GM23248 (cell line): ENCODE results near the gene WIPI1. TPM values are rescaled to one million over a fixed set of nuclear protein-coding genes. Genes with fewer than 3 reads are reported as not detected.

Source experiments
- DNase-seq: peaks from one replicate; pipeline ENCODE4 v3.0.0-alpha.2; 2015
- H2AFZ ChIP-seq: fragments of 200-600 bp; sonication (generic); 2 replicates; pipeline ENCODE4 v1.6.1; 2016; ENCODE audit warnings: antibody characterized with exemption
- H3F3A ChIP-seq: fragments of 200-600 bp; sonication (generic); 2 replicates; pipeline ENCODE4 v1.6.1; 2016; ENCODE audit warnings: mild to moderate bottlenecking, antibody characterized with exemption, mixed run types; ENCODE audit not compliant: insufficient read depth
- H3K27ac ChIP-seq: fragments of 200-600 bp; sonication (generic); 2 replicates; pipeline ENCODE4 v1.5.1; 2016; ENCODE audit warnings: mild to moderate bottlenecking
- H3K27me3 ChIP-seq: fragments of 200-600 bp; sonication (generic); replicated peaks from 2 replicates; pipeline ENCODE4 v1.6.1; 2016; ENCODE audit warnings: mild to moderate bottlenecking; ENCODE audit not compliant: insufficient read depth
- H3K36me3 ChIP-seq: fragments of 200-600 bp; sonication (generic); 2 replicates; pipeline ENCODE4 v1.6.1; 2016; ENCODE audit warnings: low read depth, mild to moderate bottlenecking
- H3K4me1 ChIP-seq: fragments of 200-600 bp; sonication (generic); 2 replicates; pipeline ENCODE4 v1.6.1; 2016; ENCODE audit warnings: mild to moderate bottlenecking; ENCODE audit not compliant: insufficient read depth
- H3K4me2 ChIP-seq: fragments of 200-600 bp; sonication (generic); one replicate; pipeline ENCODE4 v1.6.1; 2016; ENCODE audit warnings: mild to moderate bottlenecking; ENCODE audit not compliant: unreplicated experiment
- H3K4me3 ChIP-seq: fragments of 200-600 bp; sonication (generic); 2 replicates; pipeline ENCODE4 v1.5.1; 2016; ENCODE audit warnings: mild to moderate bottlenecking
- H3K79me2 ChIP-seq: fragments of 200-600 bp; sonication (generic); 2 replicates; pipeline ENCODE4 v1.6.1; 2016; ENCODE audit warnings: mild to moderate bottlenecking; ENCODE audit not compliant: insufficient read depth
- H3K9ac ChIP-seq: fragments of 200-600 bp; sonication (generic); 2 replicates; pipeline ENCODE4 v1.6.1; 2016; ENCODE audit warnings: mild to moderate bottlenecking
- H3K9me2 ChIP-seq: fragments of 200-600 bp; sonication (generic); 2 replicates; pipeline ENCODE4 v1.6.1; 2016; ENCODE audit warnings: mixed run types, mild to moderate bottlenecking, moderate library complexity; ENCODE audit not compliant: insufficient read depth
- H3K9me3 ChIP-seq: fragments of 200-600 bp; sonication (generic); one replicate; pipeline ENCODE4 v1.6.1; 2017; ENCODE audit warnings: low read depth
- H4K20me1 ChIP-seq: fragments of 200-600 bp; sonication (generic); 2 replicates; pipeline ENCODE4 v1.6.0; 2016; ENCODE audit not compliant: insufficient read depth
- EZH2 ChIP-seq: fragments of 200-600 bp; sonication (generic); IDR thresholded peaks from 2 replicates; pipeline ENCODE4 v1.6.1; 2018; ENCODE audit warnings: antibody characterized with exemption, mild to moderate bottlenecking; ENCODE audit not compliant: insufficient read depth, poor library complexity, severe bottlenecking
- EZH2phosphoT487 ChIP-seq: fragments of 200-600 bp; sonication (generic); IDR thresholded peaks from 2 replicates; pipeline ENCODE4 v1.6.1; 2018; ENCODE audit warnings: antibody characterized with exemption, moderate library complexity, mild to moderate bottlenecking, low read depth; ENCODE audit not compliant: insufficient read depth
- WGBS, 2 experiments: methylation state at CpG; one replicate each; pipeline ENCODE4 v1.1.6; 2015 to 2017; ENCODE audit warnings: low lambda C conversion rate in 2 of 2, low coverage in 1 of 2; ENCODE audit errors: missing lambda C conversion rate in 2 of 2; 5-methylcytosine and 5-hydroxymethylcytosine counted together
- in situ Hi-C: fragments of 300-500 bp; cut with MboI; formaldehyde crosslinking; loops from 2 replicates; pipeline ENCODE4 v1.15.0; 2020
- polyA plus RNA-seq: library from polyadenylated mRNA; unstranded; fragments of >200 nt; fragmentation: Nextera tagmentation; extraction: Ambion mirVana; gene quantifications from 2 replicates; pipeline ENCODE4 v1.2.1, GENCODE V29; 2016
- total RNA-seq: library from RNA; depleted of rRNA; stranded (reverse); fragments of >200 nt; shearing (Covaris generic); gene quantifications from 2 replicates; pipeline ENCODE4 v1.2.3, GENCODE V29; 2014

The WIPI1 gene
- total and polyA plus RNA-seq, 2 experiments from 2014 or later: 82.0 to 99.1 TPM

DNA sequence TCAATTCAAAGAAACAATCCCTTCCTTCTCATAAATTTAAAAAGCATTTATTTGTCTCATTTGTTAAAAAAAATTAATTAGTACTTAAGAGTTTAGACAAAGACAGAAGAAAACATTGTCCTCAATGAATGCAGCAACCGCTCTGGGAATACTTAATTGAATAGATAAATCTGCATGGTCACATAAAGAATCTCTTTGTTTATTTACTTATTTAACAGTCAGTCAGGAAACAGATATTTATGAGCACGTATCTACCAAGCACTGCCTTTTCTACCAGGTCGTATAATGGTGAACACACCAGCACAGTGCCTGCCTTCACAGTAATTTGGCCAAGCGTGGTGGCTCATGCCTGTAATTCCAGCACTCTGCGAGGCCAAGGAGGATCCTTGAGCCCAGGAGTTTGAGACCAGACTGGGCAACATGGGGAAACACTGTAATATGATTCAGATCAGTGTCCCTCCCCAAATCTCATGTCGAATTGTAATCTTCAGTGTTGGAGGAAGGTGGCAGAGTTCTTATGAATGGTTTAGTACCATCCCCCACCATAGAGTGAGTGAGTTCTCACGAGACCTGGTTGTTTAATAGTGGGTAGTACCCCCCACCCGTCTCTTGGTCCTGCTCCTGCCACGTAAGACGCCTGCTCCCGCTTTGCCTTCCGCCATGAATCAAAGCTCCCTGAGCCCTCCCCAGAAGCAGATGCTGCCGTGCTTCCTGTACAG is 8.1 kb downstream of the WIPI1 start:
- H3K36me3 ChIP-seq: peaks cover 65% of the 10 kb centered on the region
- TF ChIP-seq EZH2phosphoT487 (no peak), EZH2 (no peak)
- H3K27ac ChIP-seq: no peak overlapping the region
- H3K4me1 ChIP-seq: peaks cover 6% of the 10 kb centered on the region; the same call in 1 of the 2 replicates
- H3K4me2 ChIP-seq: no peak overlapping the region
- no peaks in the 10 kb centered on the region for H3K9me2 ChIP-seq
- whole genome bisulfite sequencing, 2 experiments: 92 to 93% methylated on average over 13 of the region's 13 CpGs
- H3K9me3 ChIP-seq: no peaks in the 10 kb centered on the region
- H3K4me3 ChIP-seq: no peak overlapping the region
- in situ Hi-C loops: no loop called here
- no peak overlapping the region for H2AFZ ChIP-seq
- peaks cover 42% of the 10 kb centered on the region for H3K79me2 ChIP-seq
- peaks cover 10% of the 10 kb centered on the region for H3F3A ChIP-seq
- no peaks in the 10 kb centered on the region for H3K27me3 ChIP-seq
- no peak overlapping the region for H3K9ac ChIP-seq
- H4K20me1 ChIP-seq: 0 out of 2 replicates have a peak, but pooled peaks cover 3% of the 10 kb centered on the region
- DNase-seq: no peak

DNA sequence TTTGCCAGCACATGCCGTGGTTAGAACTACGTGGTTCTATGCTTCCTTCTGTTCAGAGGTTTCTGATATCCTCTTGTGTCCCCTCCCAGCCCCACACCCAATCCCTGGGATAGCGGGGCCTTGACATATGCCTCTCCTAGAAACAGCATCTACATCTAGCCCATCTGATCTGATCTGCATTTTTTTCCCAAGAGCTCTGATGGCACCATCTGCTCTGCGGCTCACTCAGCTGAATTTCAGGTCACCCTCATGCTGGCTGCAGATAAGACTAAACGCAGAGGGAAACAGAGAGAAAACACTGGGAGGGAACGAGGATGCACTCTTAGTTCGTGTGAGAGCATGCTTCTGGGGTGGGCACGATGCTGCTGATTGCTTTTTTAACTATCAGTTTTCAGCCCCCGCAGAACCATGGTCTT is 10.7 kb downstream of the WIPI1 start:
- in situ Hi-C loops: no loop called here
- Histone ChIP-seq H4K20me1 (no peaks in the 10 kb centered on the region), H3F3A (peaks cover 15% of the 10 kb centered on the region; the same call in 1 of the 2 replicates)

DNA sequence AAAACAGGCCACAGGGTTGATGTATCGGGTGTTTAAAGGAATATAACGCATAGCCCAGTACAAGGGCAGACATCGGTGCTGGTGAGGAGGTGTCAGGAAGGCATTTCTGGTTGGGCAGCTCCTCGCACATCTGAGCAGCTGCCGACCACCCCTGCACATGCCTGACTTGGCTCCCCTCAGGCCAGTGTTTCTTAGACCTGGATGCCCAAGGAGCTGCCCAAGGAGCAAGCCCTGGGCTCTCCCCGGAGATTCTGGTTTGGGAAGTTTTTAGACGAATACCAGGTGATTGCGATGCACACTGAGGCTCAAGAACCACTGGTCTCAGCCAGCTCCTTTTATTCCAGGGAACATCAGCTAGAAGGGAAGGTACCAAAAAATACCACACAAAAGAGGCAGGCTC is 11.6 kb downstream of the WIPI1 start:
- Histone ChIP-seq H3K9ac (no peak overlapping the region), H3K4me2 (no peak overlapping the region), H3K4me3 (no peak overlapping the region), H3F3A (peaks cover 19% of the 10 kb centered on the region; the same call in 1 of the 2 replicates), H3K36me3 (peaks cover 62% of the 10 kb centered on the region), H3K79me2 (peaks cover 7% of the 10 kb centered on the region; the same call in 1 of the 2 replicates), H4K20me1 (no peaks in the 10 kb centered on the region), H3K9me2 (no peaks in the 10 kb centered on the region), H3K27ac (no peak overlapping the region), H3K4me1 (peaks cover 13% of the 10 kb centered on the region; the same call in 1 of the 2 replicates), H3K27me3 (no peaks in the 10 kb centered on the region), H3K9me3 (no peaks in the 10 kb centered on the region), H2AFZ (no peak overlapping the region)
- 95 to 98% methylated on average over 8 of the region's 8 CpGs for WGBS, 2 experiments
- no peak for TF ChIP-seq EZH2phosphoT487
- TF ChIP-seq EZH2: no peak
- no peak for DNase-seq
- in situ Hi-C loops: no loop called here

More for the DNA sequence above, 10.7 kb downstream of the WIPI1 start:
- Histone ChIP-seq H3K27me3 (no peaks in the 10 kb centered on the region), H3K4me3 (no peak overlapping the region), H2AFZ (no peak overlapping the region), H3K36me3 (peaks cover 61% of the 10 kb centered on the region), H3K4me1 (peaks cover 13% of the 10 kb centered on the region; the same call in 1 of the 2 replicates), H3K4me2 (no peak overlapping the region), H3K9ac (no peak overlapping the region), H3K27ac (no peak overlapping the region), H3K9me3 (no peaks in the 10 kb centered on the region), H3K79me2 (peaks cover 16% of the 10 kb centered on the region), H3K9me2 (no peaks in the 10 kb centered on the region)
- no peak for DNase-seq
- no peak for TF ChIP-seq EZH2
- no peak for TF ChIP-seq EZH2phosphoT487
- WGBS, 2 experiments: 85% methylated on average over 9 of the region's 9 CpGs

DNA sequence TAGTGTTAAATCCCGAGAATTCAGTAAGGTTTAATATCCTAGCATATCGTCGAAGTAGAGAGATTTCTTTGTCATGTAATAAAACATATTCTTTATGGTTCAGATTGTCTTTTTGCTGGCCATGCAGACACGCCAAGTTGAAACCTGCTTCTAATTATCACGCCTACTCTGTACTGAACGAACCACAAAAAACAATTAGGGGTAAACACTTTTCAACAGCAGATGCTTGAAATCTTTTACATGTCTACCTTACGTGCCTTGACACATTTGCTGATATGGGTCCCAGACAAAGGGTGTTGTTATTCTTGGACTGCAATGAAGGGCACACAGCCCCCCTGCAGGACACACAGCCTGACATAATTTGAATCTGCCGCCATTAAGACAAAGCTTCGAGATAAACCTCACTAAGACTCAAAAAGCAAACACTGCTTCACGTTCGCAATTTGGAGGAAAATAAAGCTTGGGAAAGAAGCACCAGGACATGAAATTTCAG is 13.3 kb downstream of the WIPI1 start:
- 12 to 15% methylated on average over 11 of the region's 11 CpGs for WGBS, 2 experiments

More for the DNA sequence above, 13.3 kb downstream of the WIPI1 start:
- H3F3A ChIP-seq: peaks cover 31% of the 10 kb centered on the region; the same call in 1 of the 2 replicates
- peaks cover 13% of the 10 kb centered on the region; the same call in 1 of the 2 replicates for H3K4me1 ChIP-seq
- H3K79me2 ChIP-seq: no peaks in the 10 kb centered on the region
- no peak overlapping the region for H3K4me2 ChIP-seq
- no peaks in the 10 kb centered on the region for H3K27me3 ChIP-seq
- no peaks in the 10 kb centered on the region for H3K9me3 ChIP-seq
- H3K27ac ChIP-seq: no peak overlapping the region
- H2AFZ ChIP-seq: no peak overlapping the region
- H3K36me3 ChIP-seq: peaks cover 47% of the 10 kb centered on the region
- TF ChIP-seq EZH2phosphoT487 (no peak), EZH2 (no peak)
- in situ Hi-C loops: no loop called here
- H4K20me1 ChIP-seq: no peaks in the 10 kb centered on the region
- H3K4me3 ChIP-seq: no peak overlapping the region
- no peak overlapping the region for H3K9ac ChIP-seq
- DNase-seq: peak; percentile 47
- no peaks in the 10 kb centered on the region for H3K9me2 ChIP-seq
